BJ (cell line): ENCODE results near the gene HTR2C. TPM values are rescaled to one million over a fixed set of nuclear protein-coding genes. Genes with fewer than 3 reads are reported as not detected.

ENCODE experiments used
- CTCF ChIA-PET: fragments of 350-600 bp; formaldehyde crosslinking; extraction: SDS; loops from one replicate; lab custom pipeline; 2021; ENCODE audit warnings: antibody characterized with exemption, inconsistent platforms; lab: Yijun Ruan, JAX
- POLR2A ChIA-PET: fragments of 300-600 bp; sonication (Branson Sonifier 250); formaldehyde crosslinking; extraction: SDS; loops from one replicate; lab custom pipeline; 2021; ENCODE audit warnings: antibody characterized with exemption; lab: Charles Lee
- DNase-seq: peaks from one replicate; pipeline ENCODE4 v3.0.0-alpha.2; 2011; ENCODE audit warnings: low read depth
- H3K27me3 ChIP-seq: 2 replicates; pipeline ENCODE4 v1.6.0; 2011; ENCODE audit warnings: low read length; ENCODE audit not compliant: control insufficient read depth, insufficient read depth
- H3K36me3 ChIP-seq: 2 replicates; pipeline ENCODE4 v1.5.1; 2011; ENCODE audit warnings: low read length; ENCODE audit not compliant: control insufficient read depth, insufficient read depth
- H3K4me3 ChIP-seq: 2 replicates; pipeline ENCODE4 v1.5.1; 2011; ENCODE audit warnings: low read depth, mild to moderate bottlenecking, control low read depth, low read length
- CTCF ChIP-seq: IDR thresholded peaks from 2 replicates; pipeline ENCODE4 v1.5.1; 2011; ENCODE audit warnings: low read depth, mild to moderate bottlenecking, control low read depth, inconsistent platforms, low read length, moderate library complexity; ENCODE audit not compliant: insufficient read depth
- polyA minus RNA-seq: library from RNA; depleted of rRNA, polyadenylated mRNA; stranded (reverse); fragments of >200 nt; gene quantifications from 2 replicates; pipeline ENCODE4 v1.2.3, GENCODE V29; 2011; rRNA and poly(A)+ RNA removed
- polyA plus RNA-seq: library from polyadenylated mRNA; depleted of rRNA; stranded (reverse); fragments of >200 nt; gene quantifications from 2 replicates; pipeline ENCODE4 v1.2.3, GENCODE V29; 2011; rRNA removed

Gene HTR2C
- not detected in 2 replicates for polyA plus RNA-seq
- polyA minus RNA-seq = not detected in 2 replicates

- POLR2A ChIA-PET = no interaction called here
- peaks cover 12% of the 10 kb centered on the region for H3K27me3 ChIP-seq
Observed at GRCh38 chrX:114583646-114584374, at the start of gene HTR2C. Gene HTR2C (plus strand): TSS chrX:114584086. CDS start chrX:114726937, 142,851 bp downstream.

GRCh38 chrX:114580336-114580735, 3.5 kb upstream of the HTR2C start:
- Histone ChIP-seq H3K27me3 (peaks cover 12% of the 10 kb centered on the region), H3K36me3 (no peaks in the 10 kb centered on the region), H3K4me3 (no peak overlapping the region)
- no peak for DNase-seq
- ChIA-PET POLR2A (no interaction called here), CTCF (no interaction called here)
- TF ChIP-seq CTCF = no peak

More at GRCh38 chrX:114583646-114584374, at the start of gene HTR2C:
- no peak for TF ChIP-seq CTCF
- CTCF ChIA-PET = no interaction called here
- H3K4me3 ChIP-seq = no peak within 1 kb of the TSS
- H3K36me3 ChIP-seq = no peaks in the 10 kb centered on the region
- no peak for DNase-seq

GRCh38 chrX:114581528-114582263, 2.2 kb upstream of the HTR2C start:
- no peak overlapping the region for H3K4me3 ChIP-seq
- TF ChIP-seq CTCF = no peak
- ChIA-PET CTCF (no interaction called here), POLR2A (no interaction called here)
- DNase-seq = no peak
- peaks cover 12% of the 10 kb centered on the region for H3K27me3 ChIP-seq
- H3K36me3 ChIP-seq = no peaks in the 10 kb centered on the region

GRCh38 chrX:114582264-114582632, 1.6 kb upstream of the HTR2C start:
- Histone ChIP-seq H3K4me3 (no peak overlapping the region), H3K36me3 (no peaks in the 10 kb centered on the region), H3K27me3 (peaks cover 12% of the 10 kb centered on the region)
- ChIA-PET CTCF (no interaction called here), POLR2A (no interaction called here)
- no peak for TF ChIP-seq CTCF
- no peak for DNase-seq

- H3K27me3 ChIP-seq = peaks cover 12% of the 10 kb centered on the region
- ChIA-PET POLR2A (no interaction called here), CTCF (no interaction called here)
- no peak for TF ChIP-seq CTCF
- H3K4me3 ChIP-seq = no peak overlapping the region
- no peak for DNase-seq
- no peaks in the 10 kb centered on the region for H3K36me3 ChIP-seq
Observed at GRCh38 chrX:114582698-114583395, 1.0 kb upstream of the HTR2C start.
